Endothelial cell of umbilical vein (primary cell): ENCODE data around the gene PCDH15. TPM values are rescaled to one million over a fixed set of nuclear protein-coding genes. Genes with fewer than 3 reads are reported as not detected.

Source experiments
- BruUV-seq: library from RNA; stranded (reverse); fragments of 400-500 nt; replicated peaks from 2 replicates; lab custom pipeline; 2021; lab: Mats Ljungman, UMichigan
- CTCF ChIA-PET: fragments of 300-600, 350-600 bp; sonication (Branson Sonifier 250); formaldehyde crosslinking; loops from one replicate; lab custom pipeline; 2021; ENCODE audit warnings: antibody characterized with exemption, inconsistent platforms; lab: Charles Lee
- POLR2A ChIA-PET: fragments of 300-600, 350-600 bp; sonication (Branson Sonifier 250); formaldehyde crosslinking; loops from one replicate; lab custom pipeline; 2021; ENCODE audit warnings: antibody characterized with exemption, inconsistent platforms; lab: Charles Lee
- DNase-seq: peaks from one replicate; pipeline ENCODE4 v3.0.0-alpha.2; 2011; ENCODE audit warnings: low read depth, low spot score
- FAIRE-seq: peaks from 2 replicates; lab custom pipeline; 2011; peaks lifted over from hg19 to GRCh38; lab: Jason Lieb, UNC
- H2AFZ ChIP-seq: 2 replicates; pipeline ENCODE4 v1.6.0; 2012; ENCODE audit warnings: low read depth, low read length, control low read depth, inconsistent platforms
- H3K27ac ChIP-seq: 2 replicates; pipeline ENCODE4 v1.5.1; 2011; ENCODE audit warnings: low read depth, mild to moderate bottlenecking, control low read depth, low read length, moderate library complexity; ENCODE audit not compliant: insufficient read depth
- H3K27me3 ChIP-seq, 2 experiments: 2 replicates each; pipeline versions ENCODE4 v1.6.0 to v1.6.1; 2011; ENCODE audit warnings: low read length in 2 of 2, mixed read lengths in 1 of 2; ENCODE audit not compliant: control insufficient read depth in 2 of 2, insufficient read depth in 2 of 2
- H3K36me3 ChIP-seq, 2 experiments: 2 replicates in 1 of 2; 3 replicates in 1 of 2; pipeline ENCODE4 v1.5.1; 2011; ENCODE audit warnings: low read length in 2 of 2, mild to moderate bottlenecking in 1 of 2, moderate library complexity in 1 of 2; ENCODE audit not compliant: control insufficient read depth in 2 of 2, insufficient read depth in 2 of 2; ENCODE audit errors: extremely low read depth in 1 of 2
- H3K4me1 ChIP-seq: 3 replicates; pipeline ENCODE4 v1.5.1; 2011; ENCODE audit warnings: mild to moderate bottlenecking, low read length; ENCODE audit not compliant: control insufficient read depth, insufficient read depth; ENCODE audit errors: extremely low read depth
- H3K4me2 ChIP-seq: 2 replicates; pipeline ENCODE4 v1.6.1; 2011; ENCODE audit warnings: low read length, control low read depth, mixed read lengths; ENCODE audit not compliant: insufficient read depth
- H3K4me3 ChIP-seq, 3 experiments: fragments of 200-600 bp in 1 of 3; sonication (generic), shearing (Covaris generic) in 1 of 3; replicated peaks in 1 of 3; 2 replicates each; pipeline ENCODE4 v1.5.1; 2011 to 2016; ENCODE audit warnings: control low read depth in 3 of 3, low read length in 3 of 3, mild to moderate bottlenecking in 2 of 3, inconsistent platforms in 1 of 3, low read depth in 1 of 3, moderate library complexity in 1 of 3; ENCODE audit not compliant: insufficient read depth in 1 of 3
- H3K79me2 ChIP-seq: 2 replicates; pipeline ENCODE4 v1.6.0; 2012; ENCODE audit warnings: low read length, inconsistent platforms; ENCODE audit not compliant: control insufficient read depth, insufficient read depth
- H3K9ac ChIP-seq: replicated peaks from 2 replicates; pipeline ENCODE3; 2011; ENCODE audit warnings: low read length, control low read depth; ENCODE audit not compliant: insufficient read depth; ENCODE audit errors: extremely low read depth
- H3K9me1 ChIP-seq: replicated peaks from 3 replicates; pipeline ENCODE4 v1.6.0; 2011; ENCODE audit warnings: mild to moderate bottlenecking, low read length; ENCODE audit not compliant: control insufficient read depth, insufficient read depth; ENCODE audit errors: extremely low read depth
- H3K9me3 ChIP-seq: replicated peaks from 2 replicates; pipeline ENCODE4 v1.5.1; 2012; ENCODE audit warnings: low read length, inconsistent platforms; ENCODE audit not compliant: control insufficient read depth, insufficient read depth
- H4K20me1 ChIP-seq: replicated peaks from 2 replicates; pipeline ENCODE3; 2011; ENCODE audit warnings: mild to moderate bottlenecking, low read length; ENCODE audit not compliant: control insufficient read depth, insufficient read depth; ENCODE audit errors: extremely low read depth
- EZH2 ChIP-seq: IDR thresholded peaks from 2 replicates; pipeline ENCODE4 v1.6.1; 2012; ENCODE audit warnings: borderline replicate concordance, low read depth, mild to moderate bottlenecking, moderate library complexity, low read length, inconsistent platforms; ENCODE audit not compliant: severe bottlenecking
- FOS ChIP-seq: IDR thresholded peaks from 2 replicates; pipeline ENCODE4 v1.6.1; 2011; ENCODE audit warnings: mild to moderate bottlenecking, low read length, moderate library complexity, borderline replicate concordance; ENCODE audit not compliant: insufficient read depth
- GATA2 ChIP-seq: IDR thresholded peaks from 2 replicates; pipeline ENCODE4 v1.7.0; 2011; ENCODE audit warnings: low read depth, mild to moderate bottlenecking, moderate library complexity, mixed read lengths, low read length; ENCODE audit not compliant: insufficient read length, insufficient read depth
- JUN ChIP-seq: IDR thresholded peaks from 2 replicates; pipeline ENCODE4 v1.6.1; 2011; ENCODE audit warnings: borderline replicate concordance, low read depth; ENCODE audit not compliant: insufficient read length, insufficient read depth
- MAX ChIP-seq: IDR thresholded peaks from 2 replicates; pipeline ENCODE4 v1.6.1; 2011; ENCODE audit not compliant: insufficient read depth, insufficient read length
- MYC ChIP-seq: IDR thresholded peaks from one replicate; pipeline ENCODE4 v1.6.1; 2011; ENCODE audit warnings: mild to moderate bottlenecking, low read depth, low read length
- POLR2A ChIP-seq: IDR thresholded peaks from 2 replicates; pipeline ENCODE4 v1.6.1; 2012; ENCODE audit warnings: low read depth, mild to moderate bottlenecking, control low read depth, low read length
- POLR2AphosphoS5 ChIP-seq: IDR thresholded peaks from 2 replicates; pipeline ENCODE4 v1.6.1; 2012; ENCODE audit warnings: low read depth, mild to moderate bottlenecking, control low read depth, low read length, moderate library complexity; ENCODE audit not compliant: insufficient read depth
- dilution Hi-C: fragments of 300-500 bp; cut with MboI; formaldehyde crosslinking; loops from one replicate; pipeline ENCODE4 v1.15.0; 2019; ENCODE audit warnings: low sequenced_read_pairs; ENCODE audit not compliant: extremely low pct_ligation_motif_present
- intact Hi-C: fragments of 100-400 bp; cut with micrococcal nuclease; formaldehyde crosslinking; loops from one replicate; pipeline ENCODE4 v1.10.0; 2022
- polyA plus RNA-seq, 4 experiments: library from polyadenylated mRNA; depleted of rRNA in 3 of 4; stranded (reverse) in 3 of 4; unstranded in 1 of 4; fragments of >200 nt; gene quantifications; 2 replicates each; pipeline versions ENCODE4 v1.2.1 to v1.2.3, GENCODE V29; 2011 to 2012; ENCODE audit warnings: missing spikeins in 1 of 4
- total RNA-seq: library from RNA; stranded (reverse); gene quantifications from 2 replicates; pipeline ENCODE4 v1.2.3, GENCODE V29; 2021
- TF ChIP-seq, protein P1 (sequence below), 2 donors: IDR thresholded peaks; 1 replicate in 1 of 2; 2 replicates in 1 of 2; pipeline ENCODE4 v1.5.1; 2011; ENCODE audit warnings: low read length in 2 of 2, mild to moderate bottlenecking in 2 of 2, moderate library complexity in 2 of 2, control low read depth in 1 of 2, inconsistent platforms in 1 of 2, low read depth in 1 of 2; ENCODE audit not compliant: insufficient read depth in 1 of 2; ENCODE audit errors: extremely low read depth in 1 of 2

PCDH15 gene
- total and polyA plus RNA-seq, 2 donors (not counting 3 experiments of a cell fraction or from before 2014, with no cell fraction given) = 0.04 TPM; not detected in 1

DNA sequence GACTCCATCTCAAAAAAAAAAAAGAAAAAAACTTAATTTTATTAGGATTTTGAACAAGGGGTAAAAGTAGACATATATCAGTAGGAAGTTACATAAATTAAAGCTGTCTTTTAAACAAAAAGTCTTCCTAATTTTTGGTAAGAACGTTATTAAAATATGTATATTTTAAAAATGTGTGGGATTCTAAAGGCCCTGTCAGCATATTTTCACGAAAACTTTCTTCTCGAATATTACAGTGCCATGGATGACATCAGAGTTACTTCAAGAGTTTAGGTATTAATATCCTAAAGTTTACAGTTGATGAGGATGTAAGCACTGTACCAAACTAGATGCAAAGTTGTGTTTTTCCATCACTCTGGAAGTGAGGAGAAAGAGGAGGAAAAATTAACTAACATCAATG lies 820.8 kb downstream of the PCDH15 start:
- no peaks in the 10 kb centered on the region for H3K9me1 ChIP-seq
- H3K4me3 ChIP-seq = no peak overlapping the region
- H3K4me2 ChIP-seq = no peak overlapping the region
- no peaks in the 10 kb centered on the region for H3K79me2 ChIP-seq
- ChIA-PET POLR2A (no interaction called here), CTCF (no interaction called here)
- dilution Hi-C loops (no loop called here), intact Hi-C loops (no loop called here)
- no peak for FAIRE-seq
- DNase-seq = no peak
- no TSS peak for BruUV-seq
- no peaks in the 10 kb centered on the region for H4K20me1 ChIP-seq
- TF ChIP-seq EZH2 (no peak), FOS (no peak), POLR2AphosphoS5 (no peak), MAX (no peak), JUN (no peak), MYC (no peak), GATA2 (no peak), POLR2A (no peak)
- TF ChIP-seq, protein P1, sequence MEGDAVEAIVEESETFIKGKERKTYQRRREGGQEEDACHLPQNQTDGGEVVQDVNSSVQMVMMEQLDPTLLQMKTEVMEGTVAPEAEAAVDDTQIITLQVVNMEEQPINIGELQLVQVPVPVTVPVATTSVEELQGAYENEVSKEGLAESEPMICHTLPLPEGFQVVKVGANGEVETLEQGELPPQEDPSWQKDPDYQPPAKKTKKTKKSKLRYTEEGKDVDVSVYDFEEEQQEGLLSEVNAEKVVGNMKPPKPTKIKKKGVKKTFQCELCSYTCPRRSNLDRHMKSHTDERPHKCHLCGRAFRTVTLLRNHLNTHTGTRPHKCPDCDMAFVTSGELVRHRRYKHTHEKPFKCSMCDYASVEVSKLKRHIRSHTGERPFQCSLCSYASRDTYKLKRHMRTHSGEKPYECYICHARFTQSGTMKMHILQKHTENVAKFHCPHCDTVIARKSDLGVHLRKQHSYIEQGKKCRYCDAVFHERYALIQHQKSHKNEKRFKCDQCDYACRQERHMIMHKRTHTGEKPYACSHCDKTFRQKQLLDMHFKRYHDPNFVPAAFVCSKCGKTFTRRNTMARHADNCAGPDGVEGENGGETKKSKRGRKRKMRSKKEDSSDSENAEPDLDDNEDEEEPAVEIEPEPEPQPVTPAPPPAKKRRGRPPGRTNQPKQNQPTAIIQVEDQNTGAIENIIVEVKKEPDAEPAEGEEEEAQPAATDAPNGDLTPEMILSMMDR (IDR thresholded peaks at IDR 0.05; ENCODE audit: extremely low read depth in 1 of 2, insufficient read depth in 1 of 2, low read depth in 1 of 2, low read length in 2 of 2) = no peak
- no peaks in the 10 kb centered on the region for H3K4me1 ChIP-seq
- H3K9ac ChIP-seq = no peak overlapping the region
- no peaks in the 10 kb centered on the region for H3K36me3 ChIP-seq
- H3K9me3 ChIP-seq = no peaks in the 10 kb centered on the region
- H3K27ac ChIP-seq = no peak overlapping the region
- no peaks in the 10 kb centered on the region for H3K27me3 ChIP-seq
- no peak overlapping the region for H2AFZ ChIP-seq
